Fibroblast of pulmonary artery (primary cell): ENCODE results near the gene ZNF346.

Source experiments
- DNase-seq: peaks from one replicate; pipeline ENCODE4 v3.0.0-alpha.2; 2010; ENCODE audit warnings: low read depth
- H3K4me3 ChIP-seq: replicated peaks from 2 replicates; pipeline ENCODE4 v1.5.1; 2011; ENCODE audit warnings: low read depth, mild to moderate bottlenecking, control low read depth, low read length, moderate library complexity
- TF ChIP-seq, protein P1 (sequence below): IDR thresholded peaks from 2 replicates; pipeline ENCODE4 v1.5.1; 2011; ENCODE audit warnings: mild to moderate bottlenecking, control low read depth, low read length, inconsistent platforms; ENCODE audit errors: missing control alignments

Gene ZNF346

DNA sequence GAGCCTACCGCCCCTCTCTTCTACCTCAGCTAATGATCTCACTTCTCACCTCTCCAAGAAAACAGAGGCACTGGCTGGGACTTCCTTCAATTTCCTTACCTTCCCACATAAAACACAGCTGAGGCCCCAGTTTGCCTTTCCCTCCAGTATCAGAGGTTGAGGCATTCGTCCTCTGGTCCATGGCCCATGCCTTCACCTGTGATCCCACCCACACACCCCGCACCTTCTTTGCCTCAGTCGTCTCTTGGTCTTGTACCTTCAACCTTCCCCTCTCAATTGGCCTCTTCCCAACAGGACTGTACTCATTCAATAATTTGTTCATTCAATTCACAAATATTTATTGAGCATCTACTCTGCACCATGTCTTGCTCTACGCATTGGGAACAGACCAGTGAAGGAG, 100.1 kb downstream of the ZNF346 start:
- DNase-seq: no peak
- no peak overlapping the region for H3K4me3 ChIP-seq
- TF ChIP-seq, protein P1, sequence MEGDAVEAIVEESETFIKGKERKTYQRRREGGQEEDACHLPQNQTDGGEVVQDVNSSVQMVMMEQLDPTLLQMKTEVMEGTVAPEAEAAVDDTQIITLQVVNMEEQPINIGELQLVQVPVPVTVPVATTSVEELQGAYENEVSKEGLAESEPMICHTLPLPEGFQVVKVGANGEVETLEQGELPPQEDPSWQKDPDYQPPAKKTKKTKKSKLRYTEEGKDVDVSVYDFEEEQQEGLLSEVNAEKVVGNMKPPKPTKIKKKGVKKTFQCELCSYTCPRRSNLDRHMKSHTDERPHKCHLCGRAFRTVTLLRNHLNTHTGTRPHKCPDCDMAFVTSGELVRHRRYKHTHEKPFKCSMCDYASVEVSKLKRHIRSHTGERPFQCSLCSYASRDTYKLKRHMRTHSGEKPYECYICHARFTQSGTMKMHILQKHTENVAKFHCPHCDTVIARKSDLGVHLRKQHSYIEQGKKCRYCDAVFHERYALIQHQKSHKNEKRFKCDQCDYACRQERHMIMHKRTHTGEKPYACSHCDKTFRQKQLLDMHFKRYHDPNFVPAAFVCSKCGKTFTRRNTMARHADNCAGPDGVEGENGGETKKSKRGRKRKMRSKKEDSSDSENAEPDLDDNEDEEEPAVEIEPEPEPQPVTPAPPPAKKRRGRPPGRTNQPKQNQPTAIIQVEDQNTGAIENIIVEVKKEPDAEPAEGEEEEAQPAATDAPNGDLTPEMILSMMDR: no peak

DNA sequence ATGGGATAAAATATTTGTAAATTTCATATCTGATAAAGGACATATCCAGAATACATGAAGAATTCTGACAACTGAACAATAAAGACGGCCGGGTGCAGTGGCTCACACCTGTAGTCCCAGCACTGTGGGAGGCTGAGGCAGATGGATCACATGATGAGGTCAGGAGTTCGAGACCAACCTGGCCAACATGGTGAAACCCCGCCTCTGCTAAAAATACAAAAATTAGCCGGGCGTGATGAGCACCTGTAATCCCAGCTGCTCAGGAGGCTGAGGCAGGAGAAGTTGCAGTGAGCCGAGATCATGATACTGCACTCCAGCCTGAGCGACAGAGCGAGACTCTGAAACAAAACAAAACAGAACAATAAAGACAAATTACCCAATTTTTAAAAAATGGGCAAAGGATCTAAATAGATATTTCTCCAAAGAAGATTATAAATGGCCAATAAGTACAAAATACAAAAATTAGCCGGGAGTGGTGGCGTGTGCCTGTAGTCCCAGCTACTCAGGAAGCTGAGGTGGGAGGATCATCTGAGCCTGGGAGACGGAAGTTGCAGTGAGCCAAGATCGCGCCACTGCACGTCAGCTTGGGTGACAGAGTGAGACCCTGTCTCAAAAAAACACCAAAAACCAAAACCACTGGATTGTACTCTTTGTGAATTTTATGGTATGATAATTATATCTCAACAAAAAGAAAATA, 101.4 kb downstream of the ZNF346 start:
- H3K4me3 ChIP-seq: no peak overlapping the region
- no peak for DNase-seq
- TF ChIP-seq, protein P1: no peak

DNA sequence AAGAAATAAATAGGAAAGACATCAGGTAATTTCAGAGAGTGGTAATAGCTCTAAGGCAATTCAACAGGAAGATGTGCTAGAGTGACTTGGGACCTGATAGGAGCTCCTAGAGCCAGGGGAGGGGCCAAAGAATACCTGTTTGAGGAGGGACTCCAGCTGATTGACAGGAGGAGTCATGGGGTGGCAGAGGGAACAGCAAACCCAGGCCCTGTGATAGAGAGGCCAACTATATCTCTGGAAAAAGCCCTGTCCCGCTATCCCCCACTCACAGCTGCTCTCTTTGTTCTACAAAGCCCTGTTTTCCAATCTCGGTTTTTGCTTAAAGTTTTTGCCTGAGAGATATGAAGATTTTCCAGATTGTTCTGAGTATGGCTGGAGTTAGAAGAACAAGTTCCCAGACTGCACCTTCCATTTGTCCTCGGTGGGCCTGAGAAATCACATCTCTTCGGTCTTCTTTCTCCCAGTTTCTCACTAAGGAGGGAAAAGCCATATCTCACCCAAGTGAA, 102.0 kb downstream of the ZNF346 start:
- DNase-seq: no peak
- TF ChIP-seq, protein P1: no peak
- H3K4me3 ChIP-seq: no peak overlapping the region

DNA sequence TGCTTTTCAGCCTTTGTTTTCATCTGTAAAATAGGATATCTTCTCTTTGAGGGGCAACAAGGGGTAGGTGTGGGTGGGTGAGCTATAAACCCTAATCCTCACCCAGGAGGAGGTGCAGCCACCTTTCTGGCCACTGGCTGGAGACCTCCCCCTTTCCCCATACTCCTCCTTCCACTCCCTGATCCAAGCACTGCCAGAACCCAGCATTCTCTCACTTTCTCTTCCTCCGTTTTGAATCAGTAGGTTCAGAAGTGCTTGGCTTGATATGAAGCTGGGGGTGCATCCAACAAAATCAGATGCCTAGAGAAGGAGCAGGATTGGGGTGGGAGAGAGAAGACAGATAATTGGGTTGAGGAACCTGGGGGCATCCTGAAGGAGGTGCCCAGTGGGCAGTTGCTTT, 104.3 kb downstream of the ZNF346 start:
- TF ChIP-seq, protein P1: no peak
- no peak for DNase-seq
- no peak overlapping the region for H3K4me3 ChIP-seq

DNA sequence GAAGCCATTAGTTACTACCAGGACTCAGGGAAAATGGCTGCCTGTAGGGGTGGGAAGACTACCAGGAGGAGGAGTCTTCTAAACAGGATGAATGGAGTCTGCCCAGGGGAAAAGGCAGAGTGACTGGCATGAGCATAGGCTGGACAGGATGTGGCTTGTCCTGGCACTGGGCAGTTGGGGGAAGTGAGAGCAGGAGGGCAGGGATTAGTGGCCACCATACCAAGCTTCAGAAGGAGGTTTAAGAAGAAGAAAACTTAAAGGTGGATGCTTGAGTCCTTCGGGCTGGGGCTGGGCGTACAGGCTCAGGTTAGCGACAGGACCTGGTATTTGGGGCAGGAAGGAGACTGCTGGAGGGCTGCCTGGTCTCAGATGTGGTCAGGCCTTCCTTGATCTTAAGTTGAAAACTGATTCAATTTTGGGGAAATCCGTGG, 106.1 kb downstream of the ZNF346 start:
- TF ChIP-seq, protein P1: no peak
- DNase-seq: no peak
- H3K4me3 ChIP-seq: no peak overlapping the region

DNA sequence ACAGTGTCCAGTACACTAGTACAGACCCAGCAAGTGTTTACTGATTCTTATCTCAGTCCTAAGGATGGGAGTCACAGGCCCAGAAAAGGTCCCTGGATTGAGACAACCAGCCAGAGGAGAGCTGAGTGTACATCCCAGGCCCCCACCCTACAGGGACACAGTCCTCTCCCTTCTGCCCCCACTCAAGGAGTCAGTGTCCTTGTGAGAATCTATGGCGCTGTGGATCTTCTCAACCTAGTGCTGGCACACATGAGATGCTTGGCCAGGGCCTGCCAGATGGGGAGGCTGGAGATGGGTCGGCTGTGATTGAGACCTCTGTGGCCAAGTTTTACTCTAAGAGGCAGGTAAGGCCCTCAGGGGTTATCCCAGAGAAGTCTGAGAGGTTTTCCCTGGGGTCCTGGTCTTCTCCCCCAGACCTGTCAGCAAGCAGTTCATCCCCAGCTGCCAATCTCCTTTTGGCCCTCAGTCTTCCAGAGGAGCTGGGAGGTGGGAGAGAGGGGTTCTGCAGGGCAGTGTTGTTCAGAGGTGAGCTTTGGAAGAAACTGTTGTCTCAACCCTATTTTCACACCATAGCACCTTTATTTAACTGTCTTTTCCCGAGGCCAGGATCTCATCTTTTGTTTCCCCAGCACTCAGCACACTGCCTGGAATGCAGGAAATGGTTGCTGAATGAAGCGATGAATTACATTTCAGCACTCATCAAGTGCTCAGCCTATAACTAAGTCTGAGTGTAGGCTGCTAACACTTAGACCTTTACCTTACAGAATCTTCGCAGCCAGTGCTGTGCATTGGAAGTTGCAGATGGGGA, 107.9 kb downstream of the ZNF346 start:
- TF ChIP-seq, protein P1: no peak
- no peak overlapping the region for H3K4me3 ChIP-seq
- DNase-seq: no peak
